WTC11 (cell line): ENCODE measurements around the gene SUGP2. TPM values are rescaled to one million over a fixed set of nuclear protein-coding genes. Genes with fewer than 3 reads are reported as not detected.

Source experiments
- ATAC-seq: fragments of 200-7000 bp; cut with Tn5 transposase; 2 replicates; pipeline ENCODE4 v1.10.0; 2021; ENCODE audit warnings: mild to moderate bottlenecking, moderate library complexity
- CTCF ChIA-PET: fragments of 300-600 bp; sonication (Branson Sonifier 250); formaldehyde crosslinking; loops from one replicate; lab custom pipeline; 2021; ENCODE audit warnings: antibody characterized with exemption; lab: Charles Lee
- POLR2A ChIA-PET: fragments of 350-600 bp; sonication (Branson Sonifier 250); formaldehyde crosslinking; loops from one replicate; lab custom pipeline; 2021; ENCODE audit warnings: antibody characterized with exemption; lab: Charles Lee
- DNase-seq: peaks from one replicate; pipeline ENCODE4 v3.0.0; 2021; ENCODE audit warnings: low spot score
- H3K27ac Mint-ChIP-seq: 2 replicates; pipeline ENCODE4 v1.8.0; 2021; ENCODE audit warnings: mixed read lengths
- H3K27me3 Mint-ChIP-seq: 2 replicates; pipeline ENCODE4 v1.8.0; 2021; ENCODE audit warnings: low read depth, mild to moderate bottlenecking, moderate library complexity, mixed read lengths
- H3K36me3 Mint-ChIP-seq: 2 replicates; pipeline ENCODE4 v1.8.0; 2021; ENCODE audit warnings: mixed read lengths
- H3K4me1 Mint-ChIP-seq: 2 replicates; pipeline ENCODE4 v1.8.0; 2022; ENCODE audit warnings: mixed read lengths
- H3K4me3 Mint-ChIP-seq: 2 replicates; pipeline ENCODE4 v1.8.0; 2021; ENCODE audit warnings: mild to moderate bottlenecking, moderate library complexity, mixed read lengths
- H3K9me3 Mint-ChIP-seq: 2 replicates; pipeline ENCODE4 v1.8.0; 2021; ENCODE audit warnings: mixed read lengths
- AR ChIP-seq: fragments of 250-450 bp; sonication (Bioruptor Pico); IDR thresholded peaks from 2 replicates; pipeline ENCODE4 v1.9.0; 2021; ENCODE audit warnings: mild to moderate bottlenecking
- CBFB ChIP-seq: sonication (generic); formaldehyde crosslinking; IDR thresholded peaks from 2 replicates; pipeline ENCODE4 v1.8.1; 2022; ENCODE audit warnings: mild to moderate bottlenecking, low read depth, missing genetic modification reagents
- CDX4 ChIP-seq: fragments of 250-450 bp; sonication (Bioruptor Pico); IDR thresholded peaks from 2 replicates; pipeline ENCODE4 v1.9.0; 2021; ENCODE audit warnings: moderate library complexity, mild to moderate bottlenecking, inconsistent platforms, borderline replicate concordance
- E2F1 ChIP-seq: sonication (generic); formaldehyde crosslinking; IDR thresholded peaks from 2 replicates; pipeline ENCODE4 v1.8.0; 2022; ENCODE audit warnings: mild to moderate bottlenecking, missing genetic modification reagents
- E2F5 ChIP-seq: sonication (generic); formaldehyde crosslinking; IDR thresholded peaks from 2 replicates; pipeline ENCODE4 v1.8.1; 2022; ENCODE audit warnings: mild to moderate bottlenecking, moderate library complexity, missing genetic modification reagents
- ELF4 ChIP-seq: sonication (generic); formaldehyde crosslinking; IDR thresholded peaks from 2 replicates; pipeline ENCODE4 v1.8.1; 2022; ENCODE audit warnings: low read depth, mild to moderate bottlenecking, moderate library complexity, missing genetic modification reagents
- ETV6 ChIP-seq: sonication (generic); formaldehyde crosslinking; IDR thresholded peaks from 2 replicates; pipeline ENCODE4 v1.8.1; 2022; ENCODE audit warnings: mild to moderate bottlenecking, missing genetic modification reagents
- FOXK1 ChIP-seq: sonication (generic); formaldehyde crosslinking; IDR thresholded peaks from 2 replicates; pipeline ENCODE4 v1.8.0; 2022; ENCODE audit warnings: mild to moderate bottlenecking, moderate library complexity, missing genetic modification reagents
- FOXP4 ChIP-seq: sonication (generic); formaldehyde crosslinking; IDR thresholded peaks from 2 replicates; pipeline ENCODE4 v1.8.0; 2022; ENCODE audit warnings: mild to moderate bottlenecking, missing genetic modification reagents
- IRF1 ChIP-seq: sonication (generic); formaldehyde crosslinking; IDR thresholded peaks from 2 replicates; pipeline ENCODE4 v1.8.0; 2023; ENCODE audit warnings: missing genetic modification reagents
- IRF2 ChIP-seq: sonication (generic); formaldehyde crosslinking; IDR thresholded peaks from 2 replicates; pipeline ENCODE4 v1.8.0; 2022; ENCODE audit warnings: low read depth, missing genetic modification reagents, borderline replicate concordance
- JAZF1 ChIP-seq: fragments of 250-450 bp; sonication (Bioruptor Pico); IDR thresholded peaks from 2 replicates; pipeline ENCODE4 v1.9.0; 2021; ENCODE audit warnings: moderate library complexity, mild to moderate bottlenecking, inconsistent platforms
- KAT7 ChIP-seq: sonication (generic); formaldehyde crosslinking; IDR thresholded peaks from 2 replicates; pipeline ENCODE4 v1.8.1; 2023; ENCODE audit warnings: missing genetic modification reagents, mild to moderate bottlenecking, borderline replicate concordance
- MYBL2 ChIP-seq: sonication (generic); formaldehyde crosslinking; IDR thresholded peaks from 2 replicates; pipeline ENCODE4 v1.8.1; 2023; ENCODE audit warnings: mild to moderate bottlenecking, moderate library complexity, missing genetic modification reagents
- OVOL2 ChIP-seq: fragments of 250-450 bp; sonication (Bioruptor Pico); IDR thresholded peaks from 2 replicates; pipeline ENCODE4 v1.9.0; 2021; ENCODE audit warnings: mild to moderate bottlenecking, borderline replicate concordance
- SP1 ChIP-seq: sonication (generic); formaldehyde crosslinking; conservative IDR thresholded peaks from 2 replicates; pipeline ENCODE4 v1.8.1; 2022; ENCODE audit warnings: missing genetic modification reagents
- STAT6 ChIP-seq: sonication (generic); formaldehyde crosslinking; conservative IDR thresholded peaks from 2 replicates; pipeline ENCODE4 v1.8.1; 2023; ENCODE audit warnings: mild to moderate bottlenecking, low read depth, missing genetic modification reagents, moderate library complexity
- USF2 ChIP-seq: sonication (generic); formaldehyde crosslinking; IDR thresholded peaks from 2 replicates; pipeline ENCODE4 v1.8.1; 2023; ENCODE audit warnings: mild to moderate bottlenecking, missing genetic modification reagents, moderate library complexity
- ZNF281 ChIP-seq: sonication (generic); formaldehyde crosslinking; IDR thresholded peaks from 2 replicates; pipeline ENCODE4 v1.8.0; 2023; ENCODE audit warnings: mild to moderate bottlenecking, missing genetic modification reagents
- ZNF317 ChIP-seq: sonication (generic); formaldehyde crosslinking; IDR thresholded peaks from 2 replicates; pipeline ENCODE4 v1.8.1; 2023; ENCODE audit warnings: low read depth, mild to moderate bottlenecking, moderate library complexity, missing genetic modification reagents, borderline replicate concordance
- total RNA-seq: library from RNA; stranded (reverse); gene quantifications from 3 replicates; pipeline ENCODE4 v1.2.3, GENCODE V29; 2021

Gene SUGP2
- total RNA-seq, 1 experiment from 2014 or later: 160 TPM

- ATAC-seq (no peak), DNase-seq (no peak)
- H3K4me1 Mint-ChIP-seq: no peaks in the 10 kb centered on the region
- peaks cover 68% of the 10 kb centered on the region for H3K36me3 Mint-ChIP-seq
- no peaks in the 10 kb centered on the region for H3K27me3 Mint-ChIP-seq
- POLR2A ChIA-PET: no interaction called here
- CTCF ChIA-PET: no interaction called here
- H3K4me3 Mint-ChIP-seq: no peak overlapping the region
- TF ChIP-seq ZNF317 (CRISPR knock-in tag): no peak
- TF ChIP-seq KAT7: no peak
- no peak for TF ChIP-seq USF2 (CRISPR knock-in tag)
- TF ChIP-seq ELF4 (CRISPR knock-in tag): no peak
- TF ChIP-seq MYBL2: no peak
- TF ChIP-seq JAZF1 (CRISPR knock-in tag): no peak
- TF ChIP-seq CBFB: no peak
- TF ChIP-seq IRF2 (CRISPR knock-in tag): no peak
- no peak for TF ChIP-seq IRF1 (CRISPR knock-in tag)
- no peak for TF ChIP-seq FOXP4 (CRISPR knock-in tag)
- no peak for TF ChIP-seq E2F5
- TF ChIP-seq CDX4 (CRISPR knock-in tag): no peak
- no peak for TF ChIP-seq AR (CRISPR knock-in tag)
- no peak for TF ChIP-seq SP1
- no peak for TF ChIP-seq E2F1 (CRISPR knock-in tag)
- no peak for TF ChIP-seq OVOL2 (CRISPR knock-in tag)
- TF ChIP-seq ETV6 (CRISPR knock-in tag): no peak
- TF ChIP-seq FOXK1 (CRISPR knock-in tag): no peak
- TF ChIP-seq STAT6: no peak
- no peak for TF ChIP-seq ZNF281 (CRISPR knock-in tag)
- peak overlapping the region; percentile 22 for H3K27ac Mint-ChIP-seq
- no peaks in the 10 kb centered on the region for H3K9me3 Mint-ChIP-seq
These were observed 10.8 kb downstream of the SUGP2 start for GRCh38 chr19:19022380-19022961.
